SJCRH30 (cell line): ENCODE data around the gene VEPH1. TPM values are rescaled to one million over a fixed set of nuclear protein-coding genes. Genes with fewer than 3 reads are reported as not detected.

Experiments
- DNase-seq, 2 experiments: peaks; one replicate each; pipeline ENCODE4 v3.0.0-alpha.2; 2015 to 2020
- H3K27ac ChIP-seq: fragments of 250-450 bp; sonication (Bioruptor Pico); 2 replicates; pipeline ENCODE4 v1.5.1; 2020; ENCODE audit warnings: mild to moderate bottlenecking, moderate library complexity
- H3K27me3 ChIP-seq: fragments of 250-450 bp; sonication (Bioruptor Pico); 2 replicates; pipeline ENCODE4 v1.5.1; 2020; ENCODE audit warnings: mild to moderate bottlenecking, moderate library complexity
- H3K36me3 ChIP-seq: fragments of 250-450 bp; sonication (Bioruptor Pico); 2 replicates; pipeline ENCODE4 v1.5.1; 2020; ENCODE audit warnings: mild to moderate bottlenecking, moderate library complexity
- H3K4me1 ChIP-seq: fragments of 250-450 bp; sonication (Bioruptor Pico); 2 replicates; pipeline ENCODE4 v1.5.1; 2020; ENCODE audit warnings: mild to moderate bottlenecking, moderate library complexity
- H3K4me3 ChIP-seq: fragments of 250-450 bp; sonication (Bioruptor Pico); 2 replicates; pipeline ENCODE4 v1.5.1; 2020; ENCODE audit warnings: mild to moderate bottlenecking, moderate library complexity
- H3K9me3 ChIP-seq: fragments of 250-450 bp; sonication (Bioruptor Pico); replicated peaks from 2 replicates; pipeline ENCODE4 v1.5.1; 2020; ENCODE audit warnings: mild to moderate bottlenecking, moderate library complexity
- total RNA-seq: library from RNA; depleted of rRNA; stranded (reverse); fragments of >200 nt; shearing (Covaris generic); gene quantifications from 2 replicates; pipeline ENCODE4 v1.2.3, GENCODE V29; 2014

VEPH1 gene
- total RNA-seq, 1 experiment from 2014 or later: not detected

DNA sequence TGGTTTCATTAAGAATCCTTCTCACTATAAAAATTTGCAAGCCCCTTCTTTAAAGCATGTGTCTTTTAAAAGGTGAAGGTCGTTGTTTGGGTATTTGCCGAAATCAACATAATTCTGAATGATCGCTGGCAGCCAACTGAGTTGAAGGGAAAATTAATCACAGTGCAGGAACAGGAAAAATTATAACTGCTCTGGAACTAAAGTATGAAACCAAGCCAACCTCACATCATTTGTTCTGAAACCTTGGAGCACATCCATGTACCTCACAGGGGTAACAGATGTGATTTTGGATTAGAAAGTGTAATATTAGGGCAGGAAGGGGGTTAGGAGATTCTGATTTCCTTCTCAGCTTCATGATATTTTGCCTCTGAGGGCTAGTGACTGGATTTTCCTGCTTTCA, 118.7 kb downstream of the VEPH1 start:
- no peaks in the 10 kb centered on the region for H3K36me3 ChIP-seq
- no peaks in the 10 kb centered on the region for H3K4me1 ChIP-seq
- H3K9me3 ChIP-seq: no peaks in the 10 kb centered on the region
- no peaks in the 10 kb centered on the region for H3K27me3 ChIP-seq
- H3K27ac ChIP-seq: no peak overlapping the region
- no peak overlapping the region for H3K4me3 ChIP-seq
- no peak for DNase-seq

DNA sequence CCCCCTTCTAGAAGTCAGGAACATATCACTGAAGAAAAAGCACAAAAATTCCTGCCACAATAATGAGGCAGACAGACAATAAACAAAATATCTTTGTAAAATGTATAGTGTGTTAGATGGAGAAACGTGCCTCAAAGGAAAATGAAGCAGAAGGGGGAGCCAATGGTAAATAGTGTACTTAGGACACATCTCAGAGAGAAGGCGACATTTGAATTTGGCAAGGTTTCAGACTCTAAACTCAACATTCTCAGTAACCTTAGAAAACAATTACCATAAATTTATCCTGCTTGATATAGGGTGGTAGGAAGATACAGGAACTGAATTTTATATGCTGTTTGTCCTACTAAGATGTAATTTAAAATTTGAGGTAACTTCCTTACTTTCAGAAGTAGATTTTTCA, 119.2 kb downstream of the VEPH1 start:
- Histone ChIP-seq H3K4me3 (no peak overlapping the region), H3K4me1 (no peaks in the 10 kb centered on the region), H3K27me3 (no peaks in the 10 kb centered on the region), H3K9me3 (no peaks in the 10 kb centered on the region), H3K27ac (no peak overlapping the region), H3K36me3 (no peaks in the 10 kb centered on the region)
- DNase-seq: no peak

DNA sequence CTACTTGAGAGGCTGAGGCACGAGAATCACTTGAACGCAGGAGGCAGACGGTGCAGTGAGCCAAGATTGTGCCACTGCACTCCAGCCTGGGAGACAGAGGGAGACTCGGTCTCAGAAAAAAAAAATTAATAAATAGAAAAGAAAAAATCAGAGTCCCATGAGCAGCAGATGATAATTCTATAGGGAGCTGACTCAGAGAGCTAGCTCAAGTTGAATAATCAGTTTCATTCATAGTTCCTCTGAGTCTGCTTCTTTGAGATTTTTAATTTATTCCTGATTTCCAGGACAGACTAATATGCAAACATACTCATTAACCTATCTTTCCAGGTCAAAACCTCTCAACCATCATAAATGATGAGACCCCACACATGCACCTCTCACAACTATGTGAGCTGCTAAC, 121.6 kb downstream of the VEPH1 start:
- Histone ChIP-seq H3K36me3 (no peaks in the 10 kb centered on the region), H3K27me3 (no peaks in the 10 kb centered on the region), H3K4me1 (no peaks in the 10 kb centered on the region), H3K27ac (no peak overlapping the region), H3K4me3 (no peak overlapping the region), H3K9me3 (no peaks in the 10 kb centered on the region)
- no peak for DNase-seq

DNA sequence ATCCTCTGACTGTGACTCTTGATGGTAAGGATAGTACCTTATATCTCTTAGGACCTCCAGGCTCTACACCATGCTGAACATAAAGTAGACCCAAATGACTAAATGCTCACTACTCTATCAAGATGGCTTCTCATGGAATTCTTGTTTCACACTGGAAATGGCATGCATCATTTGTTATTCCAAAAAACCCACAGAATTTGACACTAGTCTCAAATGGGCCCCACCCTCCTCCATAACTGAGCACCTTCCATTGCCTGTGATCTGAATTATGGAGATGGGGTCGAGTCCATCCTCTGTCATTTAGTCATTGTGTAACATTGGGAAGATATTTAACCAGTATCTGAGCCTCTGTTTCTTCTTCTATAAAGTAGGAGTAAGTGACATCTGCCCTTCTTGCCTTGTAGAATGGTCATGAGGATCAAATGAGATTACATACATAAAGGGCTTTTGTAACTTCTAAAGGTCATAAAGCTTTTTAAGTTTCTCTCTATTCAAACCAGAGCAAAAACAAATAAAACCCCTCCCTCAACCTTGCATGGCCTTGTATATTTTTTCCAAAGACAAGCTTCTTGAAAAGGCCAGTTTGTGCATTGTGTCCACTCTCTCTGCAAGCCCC, 123.6 kb downstream of the VEPH1 start:
- no peaks in the 10 kb centered on the region for H3K9me3 ChIP-seq
- no peak for DNase-seq
- H3K36me3 ChIP-seq: no peaks in the 10 kb centered on the region
- H3K4me1 ChIP-seq: no peaks in the 10 kb centered on the region
- no peak overlapping the region for H3K27ac ChIP-seq
- H3K27me3 ChIP-seq: no peaks in the 10 kb centered on the region
- no peak overlapping the region for H3K4me3 ChIP-seq

DNA sequence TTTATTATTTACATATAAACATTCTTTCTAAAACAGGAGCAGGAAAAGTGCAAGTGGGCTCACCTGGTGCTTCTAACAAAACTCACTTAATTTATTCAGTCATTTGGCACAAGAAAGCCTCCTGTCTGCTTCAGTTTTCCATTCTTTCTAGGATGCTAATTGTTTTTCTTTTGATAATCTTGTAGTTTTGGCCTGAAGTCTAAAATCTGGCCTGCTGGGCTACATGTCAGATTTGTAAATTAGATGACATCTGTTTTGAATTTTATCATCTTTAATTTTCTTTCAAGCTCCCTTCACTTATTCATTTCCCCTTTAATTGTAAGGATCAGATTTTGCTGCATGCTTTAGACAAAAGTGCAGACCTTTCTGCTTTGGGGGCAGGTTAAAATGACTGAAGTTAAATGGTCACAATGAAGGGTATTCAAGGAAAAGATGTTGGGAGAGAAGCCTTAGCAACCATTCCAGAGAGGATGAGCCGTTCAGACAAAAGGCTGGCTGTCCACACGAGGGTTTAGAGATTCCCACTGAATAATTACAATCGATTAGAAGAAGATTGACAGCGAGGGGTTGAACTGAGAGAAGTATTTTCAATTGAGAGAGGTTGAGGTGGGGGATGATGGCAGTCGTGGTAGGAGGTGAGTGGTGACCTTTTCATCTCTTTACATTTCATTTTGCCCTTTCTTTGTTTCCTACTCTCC, 126.5 kb downstream of the VEPH1 start:
- no peak overlapping the region for H3K27ac ChIP-seq
- no peaks in the 10 kb centered on the region for H3K9me3 ChIP-seq
- H3K4me1 ChIP-seq: no peaks in the 10 kb centered on the region
- H3K27me3 ChIP-seq: no peaks in the 10 kb centered on the region
- H3K36me3 ChIP-seq: no peaks in the 10 kb centered on the region
- no peak overlapping the region for H3K4me3 ChIP-seq
- no peak for DNase-seq

DNA sequence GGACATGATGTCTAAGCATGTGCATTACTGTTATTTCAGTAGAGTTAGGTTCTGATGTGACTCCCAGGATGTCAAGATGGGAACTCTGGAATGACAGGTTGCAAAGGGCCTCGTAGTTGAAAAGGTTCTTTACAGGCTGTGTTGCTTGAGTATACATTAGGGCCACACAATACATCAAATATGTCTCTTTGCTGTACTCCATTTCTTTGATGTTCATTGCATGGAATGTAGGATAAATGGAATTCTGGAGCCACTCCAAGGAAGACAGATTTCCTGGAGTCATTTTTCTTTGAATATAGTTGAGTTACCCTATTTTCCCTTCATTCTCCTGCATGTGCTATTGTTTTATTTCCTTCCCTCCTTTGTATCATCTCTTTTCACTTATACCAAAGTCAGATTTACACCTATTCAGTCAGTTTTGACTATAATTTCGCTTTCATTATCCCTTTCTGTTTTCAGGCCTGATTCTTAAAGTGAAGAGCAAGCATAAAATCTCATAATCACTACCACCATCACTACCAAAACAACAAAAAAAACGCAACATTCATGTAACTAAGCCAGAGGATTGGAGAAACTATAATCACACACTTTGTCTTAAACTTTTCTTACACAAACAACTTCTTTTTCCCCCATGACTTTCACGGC, 127.8 kb downstream of the VEPH1 start:
- Histone ChIP-seq H3K9me3 (no peaks in the 10 kb centered on the region), H3K4me1 (no peaks in the 10 kb centered on the region), H3K27me3 (no peaks in the 10 kb centered on the region), H3K27ac (no peak overlapping the region), H3K36me3 (no peaks in the 10 kb centered on the region), H3K4me3 (no peak overlapping the region)
- no peak for DNase-seq

DNA sequence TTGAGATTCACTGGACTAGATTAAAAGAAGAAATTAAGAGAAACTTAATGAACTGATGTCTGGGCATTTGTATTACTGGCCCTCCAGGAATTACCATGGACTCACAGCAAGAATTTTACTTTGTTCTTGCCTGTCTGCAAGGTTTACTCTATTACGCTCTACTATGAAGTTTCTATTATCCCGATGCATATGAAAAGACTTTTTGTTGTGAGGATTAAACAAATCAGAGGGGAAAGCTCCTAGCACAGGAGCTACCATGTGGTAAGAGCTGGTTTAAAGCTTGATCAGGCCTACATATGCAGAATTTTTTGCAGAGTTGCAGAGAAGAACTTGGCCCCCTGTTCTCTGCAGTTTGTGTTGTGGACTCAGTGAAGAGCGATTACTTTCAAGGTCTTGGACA, 128.3 kb downstream of the VEPH1 start:
- no peaks in the 10 kb centered on the region for H3K36me3 ChIP-seq
- H3K27ac ChIP-seq: no peak overlapping the region
- no peaks in the 10 kb centered on the region for H3K9me3 ChIP-seq
- no peak for DNase-seq
- H3K4me1 ChIP-seq: no peaks in the 10 kb centered on the region
- no peaks in the 10 kb centered on the region for H3K27me3 ChIP-seq
- no peak overlapping the region for H3K4me3 ChIP-seq

DNA sequence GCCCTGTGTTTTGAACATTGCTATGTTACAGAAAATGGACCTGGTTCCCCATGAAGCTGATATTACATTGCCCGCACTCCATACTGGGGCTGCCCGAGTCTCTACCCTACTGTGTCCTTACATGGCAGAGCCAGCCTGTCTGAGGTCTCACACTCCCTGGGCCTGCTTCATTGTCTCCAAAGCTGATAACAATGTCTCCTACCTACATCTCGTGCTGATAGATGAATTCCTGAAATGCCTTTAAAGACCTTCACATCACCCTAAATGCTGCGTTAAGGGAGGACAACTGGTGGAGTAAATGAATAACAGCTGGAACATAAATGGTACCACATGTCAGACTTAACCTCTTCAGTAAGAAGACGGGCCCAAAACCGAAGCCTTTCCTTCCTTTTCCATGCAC, 129.4 kb downstream of the VEPH1 start:
- DNase-seq: no peak
- Histone ChIP-seq H3K9me3 (no peaks in the 10 kb centered on the region), H3K27ac (no peak overlapping the region), H3K4me1 (no peaks in the 10 kb centered on the region), H3K36me3 (no peaks in the 10 kb centered on the region), H3K27me3 (no peaks in the 10 kb centered on the region), H3K4me3 (no peak overlapping the region)

DNA sequence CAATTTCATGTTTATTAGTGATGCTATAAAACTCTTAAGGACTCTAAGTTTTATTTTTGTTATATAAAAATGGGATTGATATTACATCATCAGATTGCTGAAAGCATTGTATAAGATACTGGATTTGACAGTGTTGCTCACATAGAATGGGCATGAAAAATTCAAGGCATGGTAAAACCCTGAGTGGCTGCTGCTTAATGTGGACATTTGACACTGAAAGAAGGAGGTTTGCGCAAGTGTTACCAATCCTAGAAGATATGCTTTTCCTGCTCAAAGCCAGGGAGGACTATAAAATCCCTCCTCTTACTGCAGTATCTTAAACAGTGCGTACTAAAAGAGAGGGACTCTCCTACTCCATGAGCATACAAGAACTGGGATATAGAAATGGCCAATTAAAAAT, 132.3 kb downstream of the VEPH1 start:
- no peak for DNase-seq
- Histone ChIP-seq H3K36me3 (no peaks in the 10 kb centered on the region), H3K27ac (no peak overlapping the region), H3K4me3 (no peak overlapping the region), H3K27me3 (no peaks in the 10 kb centered on the region), H3K9me3 (no peaks in the 10 kb centered on the region), H3K4me1 (no peaks in the 10 kb centered on the region)

DNA sequence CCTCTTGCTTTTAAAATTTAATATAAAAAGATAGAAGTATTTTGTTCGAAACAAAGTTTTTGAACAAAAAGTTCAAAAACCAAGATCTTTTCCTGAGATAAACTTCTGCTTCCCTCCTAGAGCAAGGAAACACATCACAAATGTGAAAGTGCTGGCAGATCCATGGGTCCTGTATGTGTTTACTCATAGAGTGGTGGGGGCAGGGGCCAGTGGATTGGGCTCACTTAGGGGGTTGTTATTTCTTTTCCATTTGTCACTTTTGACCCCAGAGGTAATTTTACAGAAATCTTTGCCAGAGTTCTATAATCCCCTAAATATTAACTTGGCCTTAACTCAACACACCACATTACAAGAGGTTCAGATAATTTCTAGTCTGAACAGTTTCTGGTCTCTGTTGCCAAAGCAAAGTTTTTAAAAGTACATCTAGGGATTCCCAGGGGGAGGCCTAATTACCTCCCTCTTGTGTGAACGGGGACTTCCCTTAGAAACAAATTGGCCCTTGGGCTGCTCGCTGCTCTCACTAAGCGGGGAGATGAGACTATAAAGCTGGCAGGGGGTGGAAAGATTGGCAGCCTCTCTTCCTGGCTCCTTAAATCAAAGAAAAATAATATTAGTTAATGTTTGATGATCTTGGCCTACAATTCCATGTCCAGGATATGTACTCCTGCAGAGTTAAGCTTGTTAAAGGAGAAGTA, 133.3 kb downstream of the VEPH1 start:
- no peak for DNase-seq
- H3K4me1 ChIP-seq: no peaks in the 10 kb centered on the region

DNA sequence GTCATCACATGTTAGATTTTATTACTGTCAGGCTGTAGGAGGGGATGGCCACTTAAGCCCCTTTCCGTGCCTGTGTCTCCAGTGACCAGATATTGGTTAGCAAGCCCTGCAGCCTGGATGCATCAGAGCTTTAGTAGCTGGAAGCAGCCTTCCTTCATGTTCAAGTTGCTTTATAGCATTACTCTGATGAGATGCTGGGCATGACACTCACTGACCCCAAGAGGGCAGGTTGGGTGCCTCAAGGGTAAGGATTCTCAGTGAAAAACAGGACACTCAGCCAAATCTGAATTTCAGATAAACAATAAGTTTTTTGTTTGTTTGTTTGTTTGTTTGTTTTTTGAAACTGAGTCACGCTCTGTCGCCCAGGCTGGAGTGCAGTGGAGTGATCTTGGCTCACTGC, 135.0 kb downstream of the VEPH1 start:
- Histone ChIP-seq H3K36me3 (no peaks in the 10 kb centered on the region), H3K4me3 (no peak overlapping the region), H3K27me3 (no peaks in the 10 kb centered on the region), H3K4me1 (no peaks in the 10 kb centered on the region), H3K27ac (no peak overlapping the region), H3K9me3 (no peaks in the 10 kb centered on the region)
- DNase-seq: no peak

More for the DNA sequence above, 133.3 kb downstream of the VEPH1 start:
- Histone ChIP-seq H3K27ac (no peak overlapping the region), H3K36me3 (no peaks in the 10 kb centered on the region), H3K4me3 (no peak overlapping the region), H3K9me3 (no peaks in the 10 kb centered on the region), H3K27me3 (no peaks in the 10 kb centered on the region)

DNA sequence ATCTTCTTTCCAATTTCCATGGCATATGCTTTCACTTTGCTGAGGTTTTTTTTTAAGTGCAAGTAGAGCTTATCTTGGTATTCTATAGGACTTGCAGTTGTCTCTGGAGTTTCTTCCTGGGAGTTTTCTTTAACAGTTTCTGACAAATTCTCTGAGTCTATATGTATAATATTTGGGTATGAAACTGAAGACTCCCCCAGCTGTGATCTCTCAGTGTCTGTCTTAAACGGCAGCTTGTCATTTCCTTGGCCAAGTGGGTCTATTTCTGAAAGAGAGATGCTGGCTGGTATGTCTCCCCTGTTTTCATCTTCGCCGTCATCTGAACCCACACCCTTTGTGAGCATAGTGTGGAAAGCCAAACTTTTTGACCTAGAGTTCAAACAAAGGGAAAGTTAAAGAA, 139.8 kb downstream of the VEPH1 start:
- no peaks in the 10 kb centered on the region for H3K9me3 ChIP-seq
- no peaks in the 10 kb centered on the region for H3K4me1 ChIP-seq
- H3K4me3 ChIP-seq: no peak overlapping the region
- no peaks in the 10 kb centered on the region for H3K36me3 ChIP-seq
- no peak overlapping the region for H3K27ac ChIP-seq
- no peak for DNase-seq
- H3K27me3 ChIP-seq: no peaks in the 10 kb centered on the region

DNA sequence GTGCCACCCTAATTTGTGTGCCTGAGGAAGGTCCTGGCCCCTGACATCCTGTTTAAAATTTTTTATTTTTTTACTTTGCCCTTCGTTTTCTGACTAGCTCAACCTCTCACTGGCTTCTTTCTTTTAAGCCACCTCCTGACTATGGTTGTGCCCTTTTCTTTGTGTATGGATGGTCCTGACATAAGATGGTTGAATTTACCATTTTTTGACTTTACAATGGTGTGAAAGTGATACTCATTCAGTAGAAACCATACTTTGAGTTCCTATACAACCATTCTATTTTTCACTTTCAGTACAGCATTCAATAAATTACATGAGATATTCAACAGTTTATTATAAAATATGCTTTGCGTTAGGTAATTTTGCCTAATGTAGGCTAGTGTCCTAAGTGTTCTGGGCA, 140.9 kb downstream of the VEPH1 start:
- no peaks in the 10 kb centered on the region for H3K36me3 ChIP-seq
- no peaks in the 10 kb centered on the region for H3K27me3 ChIP-seq
- no peak overlapping the region for H3K4me3 ChIP-seq
- H3K9me3 ChIP-seq: no peaks in the 10 kb centered on the region
- H3K27ac ChIP-seq: no peak overlapping the region
- H3K4me1 ChIP-seq: no peaks in the 10 kb centered on the region
- DNase-seq: no peak

DNA sequence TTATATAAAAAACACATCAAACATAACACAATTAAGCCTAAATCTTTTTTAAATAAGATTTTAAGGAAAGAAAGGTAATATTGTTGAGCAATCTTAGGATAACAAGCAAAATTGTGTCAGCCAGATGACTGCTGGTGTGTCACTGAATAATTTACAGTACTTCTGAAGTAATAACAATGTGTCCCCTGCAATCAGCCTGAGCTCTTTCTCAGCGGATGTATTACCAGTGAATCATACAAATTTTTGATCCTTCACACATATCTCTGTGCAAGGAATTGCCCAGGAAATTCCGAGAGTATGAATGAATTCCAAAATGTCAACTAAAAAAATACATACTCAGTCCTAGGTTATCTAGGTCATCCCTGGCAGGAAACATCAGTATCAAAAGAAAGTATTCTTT, 143.2 kb downstream of the VEPH1 start:
- no peak for DNase-seq
- no peaks in the 10 kb centered on the region for H3K9me3 ChIP-seq
- H3K4me1 ChIP-seq: no peaks in the 10 kb centered on the region
- no peak overlapping the region for H3K27ac ChIP-seq
- no peak overlapping the region for H3K4me3 ChIP-seq
- no peaks in the 10 kb centered on the region for H3K27me3 ChIP-seq
- no peaks in the 10 kb centered on the region for H3K36me3 ChIP-seq

DNA sequence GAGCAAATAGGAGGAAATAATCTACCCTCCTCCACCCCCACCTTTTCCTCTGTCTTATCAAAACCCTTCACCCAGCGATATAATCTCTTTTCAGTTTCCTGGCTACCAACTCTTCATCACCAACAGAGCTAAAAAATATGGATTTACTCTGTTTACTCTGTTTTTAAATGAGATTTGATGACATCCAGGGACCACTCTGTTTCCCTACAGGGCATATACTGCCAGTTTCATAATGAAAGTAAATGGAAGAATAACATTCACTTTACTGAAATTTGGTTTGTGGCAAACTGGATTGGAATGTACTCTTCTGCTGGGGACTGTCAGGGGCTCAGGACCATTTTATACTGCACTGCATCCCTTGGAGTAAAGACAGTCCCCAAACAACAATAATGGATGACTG, 146.7 kb downstream of the VEPH1 start:
- Histone ChIP-seq H3K36me3 (no peaks in the 10 kb centered on the region), H3K27me3 (no peaks in the 10 kb centered on the region), H3K4me1 (no peaks in the 10 kb centered on the region), H3K27ac (no peak overlapping the region), H3K4me3 (no peak overlapping the region), H3K9me3 (no peaks in the 10 kb centered on the region)
- DNase-seq: no peak
